GM12878 (cell line): ENCODE measurements around the gene SLCO6A1. TPM values are rescaled to one million over a fixed set of nuclear protein-coding genes. Genes with fewer than 3 reads are reported as not detected.

Experiments used
- ATAC-seq: fragments of 200-7000 bp; cut with Tn5 transposase; 3 replicates; pipeline ENCODE4 v1.9.1; 2020; ENCODE audit warnings: mild to moderate bottlenecking, moderate library complexity
- BruUV-seq: library from RNA; stranded (reverse); fragments of 400-500 nt; replicated peaks from 2 replicates; lab custom pipeline; 2021; lab: Mats Ljungman, UMichigan
- CTCF ChIA-PET: fragments of 300-600 bp; sonication (Branson Sonifier 250); formaldehyde crosslinking; extraction: SDS; loops from one replicate; lab custom pipeline; 2021; ENCODE audit warnings: inconsistent platforms; lab: Yijun Ruan, JAX
- POLR2A ChIA-PET: fragments of 350-600 bp; formaldehyde crosslinking; extraction: SDS; loops from one replicate; lab custom pipeline; 2021; ENCODE audit warnings: inconsistent platforms; lab: Charles Lee
- RAD21 ChIA-PET: fragments of 300-600 bp; sonication (Branson Sonifier 250); formaldehyde crosslinking; loops from one replicate; lab custom pipeline; 2023; ENCODE audit warnings: antibody characterized with exemption; ENCODE audit not compliant: unreplicated experiment; lab: Charles Lee
- SMC1A ChIA-PET: fragments of 300-600 bp; sonication (Branson Sonifier 250); formaldehyde crosslinking; loops from one replicate; lab custom pipeline; 2023; ENCODE audit not compliant: unreplicated experiment, uncharacterized antibody; lab: Charles Lee
- DNase-seq: peaks from one replicate; pipeline ENCODE4 v3.0.0-alpha.2; 2011; ENCODE audit warnings: low read depth, low spot score
- FAIRE-seq: peaks from 3 replicates; lab custom pipeline; 2011; peaks lifted over from hg19 to GRCh38; lab: Jason Lieb, UNC
- H2AFZ ChIP-seq: 2 replicates; pipeline ENCODE4 v1.6.0; 2011; ENCODE audit warnings: low read depth, low read length, control low read depth; ENCODE audit not compliant: control insufficient read depth
- H3K27ac ChIP-seq: 2 replicates; pipeline ENCODE4 v1.5.1; 2011; ENCODE audit warnings: control low read depth; ENCODE audit not compliant: control insufficient read depth, insufficient read depth
- H3K27me3 ChIP-seq, 2 experiments: replicated peaks in 1 of 2; 2 replicates each; pipeline versions ENCODE4 v1.6.0 to v1.6.1; 2011; ENCODE audit warnings: low read length in 1 of 2; ENCODE audit not compliant: control insufficient read depth in 2 of 2, insufficient read depth in 2 of 2
- H3K36me3 ChIP-seq, 2 experiments: 2 replicates each; pipeline ENCODE4 v1.5.1; 2011; ENCODE audit warnings: low read length in 1 of 2; ENCODE audit not compliant: control insufficient read depth in 2 of 2, insufficient read depth in 2 of 2
- H3K4me1 ChIP-seq: 2 replicates; pipeline ENCODE4 v1.6.1; 2011; ENCODE audit warnings: mild to moderate bottlenecking, low read length, moderate library complexity, mixed read lengths; ENCODE audit not compliant: control insufficient read depth, insufficient read depth
- H3K4me2 ChIP-seq: 2 replicates; pipeline ENCODE4 v1.6.0; 2011; ENCODE audit warnings: control low read depth; ENCODE audit not compliant: control insufficient read depth, insufficient read depth
- H3K4me3 ChIP-seq: fragments of 200-600 bp; sonication (generic); 2 replicates; pipeline ENCODE4 v1.5.1; 2016
- H3K79me2 ChIP-seq: 2 replicates; pipeline ENCODE4 v1.6.0; 2011; ENCODE audit warnings: low read length; ENCODE audit not compliant: control insufficient read depth, insufficient read depth
- H3K9ac ChIP-seq: 2 replicates; pipeline ENCODE4 v1.8.0; 2011; ENCODE audit warnings: low read length, control low read depth, mixed read lengths; ENCODE audit not compliant: control insufficient read depth, insufficient read depth
- H3K9me3 ChIP-seq: replicated peaks from 3 replicates; pipeline ENCODE4 v1.5.1; 2011; ENCODE audit warnings: mild to moderate bottlenecking, low read length; ENCODE audit not compliant: control insufficient read depth, insufficient read depth
- H4K20me1 ChIP-seq: 2 replicates; pipeline ENCODE4 v1.6.0; 2011; ENCODE audit not compliant: control insufficient read depth, insufficient read depth
- E2F8 ChIP-seq: fragments of 450-650 bp; IDR thresholded peaks from 2 replicates; pipeline ENCODE4 v1.6.1; 2018; ENCODE audit warnings: mild to moderate bottlenecking, low read depth, moderate library complexity; ENCODE audit not compliant: partially characterized antibody
- GABPA ChIP-seq: IDR thresholded peaks from 2 replicates; pipeline ENCODE4 v1.6.1; 2014; ENCODE audit warnings: antibody characterized with exemption, low read depth, mild to moderate bottlenecking, inconsistent platforms
- HCFC1 ChIP-seq: fragments of 150-350 bp; IDR thresholded peaks from 2 replicates; pipeline ENCODE4 v1.6.1; 2014; ENCODE audit warnings: low read length
- NKRF ChIP-seq: fragments of 450-650 bp; conservative IDR thresholded peaks from 2 replicates; pipeline ENCODE4 v1.6.1; 2017; ENCODE audit warnings: mild to moderate bottlenecking, moderate library complexity
- NR2C1 ChIP-seq: fragments of 450-650 bp; IDR thresholded peaks from 2 replicates; pipeline ENCODE4 v1.6.1; 2017; ENCODE audit warnings: antibody characterized with exemption, mild to moderate bottlenecking, moderate library complexity
- PAX5 ChIP-seq: IDR thresholded peaks from 2 replicates; pipeline ENCODE4 v1.6.1; 2011; ENCODE audit warnings: low read depth, low read length, borderline replicate concordance
- POLR2AphosphoS5 ChIP-seq: IDR thresholded peaks from 2 replicates; pipeline ENCODE4 v1.6.1; 2011; ENCODE audit warnings: mild to moderate bottlenecking, low read length, inconsistent platforms
- RBBP5 ChIP-seq: fragments of 200-600 bp; sonication (generic); conservative IDR thresholded peaks from 2 replicates; pipeline ENCODE4 v1.6.1; 2016
- RELA ChIP-seq: fragments of 450-650 bp; IDR thresholded peaks from 2 replicates; pipeline ENCODE4 v1.8.0; 2014; ENCODE audit warnings: borderline replicate concordance; ENCODE audit not compliant: partially characterized antibody
- SMAD5 ChIP-seq: IDR thresholded peaks from 2 replicates; pipeline ENCODE4 v1.6.1; 2016; ENCODE audit warnings: antibody characterized with exemption, low read depth
- TCF12 ChIP-seq: IDR thresholded peaks from 2 replicates; pipeline ENCODE4 v1.6.1; 2011; ENCODE audit warnings: low read depth, mild to moderate bottlenecking, low read length
- TCF3 ChIP-seq: IDR thresholded peaks from 2 replicates; pipeline ENCODE4 v1.6.1; 2012; ENCODE audit warnings: low read depth, mild to moderate bottlenecking, low read length, borderline replicate concordance; ENCODE audit not compliant: insufficient read depth
- ZBTB40 ChIP-seq: fragments of 450-650 bp; IDR thresholded peaks from 2 replicates; pipeline ENCODE4 v1.6.1; 2016; ENCODE audit warnings: mild to moderate bottlenecking, moderate library complexity, borderline replicate concordance
- in situ Hi-C: fragments of 300-500 bp; cut with MboI; formaldehyde crosslinking; loops from 9 replicates; pipeline ENCODE4 v1.14.3; 2018; ENCODE audit warnings: mixed read lengths
- intact Hi-C: fragments of 100-400 bp; cut with micrococcal nuclease; formaldehyde crosslinking; loops from one replicate; pipeline ENCODE4 v1.14.2; 2022; ENCODE audit not compliant: unreplicated experiment
- polyA plus RNA-seq, 11 experiments: library from polyadenylated mRNA; depleted of rRNA in 4 of 11; unstranded in 6 of 11; stranded (reverse) in 5 of 11; fragments of >200 nt; fragmentation: Nextera tagmentation in 4 of 11; fragmentation: Illumina TruSeq in 1 of 11; extraction: Ambion mirVana in 4 of 11; extraction: Trizol in 1 of 11; gene quantifications; 1 replicate in 1 of 11; 2 replicates in 10 of 11; pipeline versions ENCODE4 v1.2.1 to v1.2.3, GENCODE V29; 2011 to 2016; ENCODE audit warnings: inconsistent platforms in 2 of 11, missing spikeins in 2 of 11, low read depth in 1 of 11
- total RNA-seq, 4 experiments: library from RNA; depleted of rRNA in 3 of 4; stranded (reverse); fragments of >200 nt in 3 of 4; fragmentation: Illumina TruSeq in 1 of 4; extraction: Trizol in 1 of 4; gene quantifications; 2 replicates each; pipeline versions ENCODE4 v1.2.1 to v1.2.3, GENCODE V29; 2013 to 2021
- TF ChIP-seq, protein P1 (sequence below): fragments of 150-350 bp; IDR thresholded peaks from 2 replicates; pipeline ENCODE4 v1.6.1; 2016; ENCODE audit warnings: low read depth, low read length

Gene SLCO6A1
- total and polyA plus RNA-seq, 10 of the 15 experiments (the other 5 are each of a cell fraction or from before 2014, with no cell fraction given): not detected

DNA sequence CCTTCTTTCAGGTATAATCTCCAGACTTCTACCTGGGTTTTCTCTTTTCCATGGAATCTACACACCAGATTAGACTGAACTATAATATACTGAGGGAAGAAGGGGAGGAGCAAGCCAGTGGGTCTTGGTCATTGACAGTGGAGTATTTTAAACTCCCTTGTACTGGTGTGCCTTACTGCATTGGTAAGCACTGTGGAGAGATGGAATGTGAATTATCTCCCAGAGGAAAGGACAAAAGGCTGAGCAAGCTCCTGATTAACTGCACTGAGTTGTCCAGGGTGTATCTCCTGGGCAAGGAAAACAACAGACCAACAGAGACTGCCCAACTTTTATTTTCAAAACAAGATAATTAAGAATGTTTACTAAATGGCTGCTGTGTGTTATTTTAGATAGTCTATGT lies 29.8 kb upstream of the SLCO6A1 start:
- RAD21 ChIA-PET: no interaction called here
- H4K20me1 ChIP-seq: no peaks in the 10 kb centered on the region
- no peak overlapping the region for H3K4me3 ChIP-seq
- H3K27me3 ChIP-seq: no peaks in the 10 kb centered on the region
- POLR2A ChIA-PET: no interaction called here
- TF ChIP-seq NR2C1: no peak
- TF ChIP-seq POLR2AphosphoS5: no peak
- TF ChIP-seq TCF3: no peak
- no peak for TF ChIP-seq E2F8
- TF ChIP-seq NKRF: no peak
- TF ChIP-seq PAX5: no peak
- no peak for TF ChIP-seq GABPA
- TF ChIP-seq TCF12: no peak
- TF ChIP-seq SMAD5: no peak
- TF ChIP-seq RBBP5: no peak
- TF ChIP-seq RELA: no peak
- no peak for TF ChIP-seq HCFC1
- TF ChIP-seq ZBTB40: no peak
- TF ChIP-seq, protein P1, sequence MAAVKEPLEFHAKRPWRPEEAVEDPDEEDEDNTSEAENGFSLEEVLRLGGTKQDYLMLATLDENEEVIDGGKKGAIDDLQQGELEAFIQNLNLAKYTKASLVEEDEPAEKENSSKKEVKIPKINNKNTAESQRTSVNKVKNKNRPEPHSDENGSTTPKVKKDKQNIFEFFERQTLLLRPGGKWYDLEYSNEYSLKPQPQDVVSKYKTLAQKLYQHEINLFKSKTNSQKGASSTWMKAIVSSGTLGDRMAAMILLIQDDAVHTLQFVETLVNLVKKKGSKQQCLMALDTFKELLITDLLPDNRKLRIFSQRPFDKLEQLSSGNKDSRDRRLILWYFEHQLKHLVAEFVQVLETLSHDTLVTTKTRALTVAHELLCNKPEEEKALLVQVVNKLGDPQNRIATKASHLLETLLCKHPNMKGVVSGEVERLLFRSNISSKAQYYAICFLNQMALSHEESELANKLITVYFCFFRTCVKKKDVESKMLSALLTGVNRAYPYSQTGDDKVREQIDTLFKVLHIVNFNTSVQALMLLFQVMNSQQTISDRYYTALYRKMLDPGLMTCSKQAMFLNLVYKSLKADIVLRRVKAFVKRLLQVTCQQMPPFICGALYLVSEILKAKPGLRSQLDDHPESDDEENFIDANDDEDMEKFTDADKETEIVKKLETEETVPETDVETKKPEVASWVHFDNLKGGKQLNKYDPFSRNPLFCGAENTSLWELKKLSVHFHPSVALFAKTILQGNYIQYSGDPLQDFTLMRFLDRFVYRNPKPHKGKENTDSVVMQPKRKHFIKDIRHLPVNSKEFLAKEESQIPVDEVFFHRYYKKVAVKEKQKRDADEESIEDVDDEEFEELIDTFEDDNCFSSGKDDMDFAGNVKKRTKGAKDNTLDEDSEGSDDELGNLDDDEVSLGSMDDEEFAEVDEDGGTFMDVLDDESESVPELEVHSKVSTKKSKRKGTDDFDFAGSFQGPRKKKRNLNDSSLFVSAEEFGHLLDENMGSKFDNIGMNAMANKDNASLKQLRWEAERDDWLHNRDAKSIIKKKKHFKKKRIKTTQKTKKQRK: no peak
- FAIRE-seq (no peak), DNase-seq (no peak), ATAC-seq (no peak)
- H3K36me3 ChIP-seq: no peaks in the 10 kb centered on the region
- H2AFZ ChIP-seq: no peak overlapping the region
- no peak overlapping the region for H3K27ac ChIP-seq
- SMC1A ChIA-PET: no interaction called here
- intact Hi-C loops (no loop called here), in situ Hi-C loops (no loop called here)
- H3K4me1 ChIP-seq: peaks cover 3% of the 10 kb centered on the region; the same call in 1 of the 2 replicates
- no peaks in the 10 kb centered on the region for H3K9me3 ChIP-seq
- no peaks in the 10 kb centered on the region for H3K79me2 ChIP-seq
- H3K9ac ChIP-seq: no peak overlapping the region
- CTCF ChIA-PET: no interaction called here
- no TSS peak for BruUV-seq
- H3K4me2 ChIP-seq: no peak overlapping the region
